ENCODE data around the gene HBA2.
"Not testable (repeated sequence)": the region's sequence is repeated elsewhere in the genome, so short reads cannot be mapped to it uniquely, and the experiment has no call there.

Gene HBA2

DNA sequence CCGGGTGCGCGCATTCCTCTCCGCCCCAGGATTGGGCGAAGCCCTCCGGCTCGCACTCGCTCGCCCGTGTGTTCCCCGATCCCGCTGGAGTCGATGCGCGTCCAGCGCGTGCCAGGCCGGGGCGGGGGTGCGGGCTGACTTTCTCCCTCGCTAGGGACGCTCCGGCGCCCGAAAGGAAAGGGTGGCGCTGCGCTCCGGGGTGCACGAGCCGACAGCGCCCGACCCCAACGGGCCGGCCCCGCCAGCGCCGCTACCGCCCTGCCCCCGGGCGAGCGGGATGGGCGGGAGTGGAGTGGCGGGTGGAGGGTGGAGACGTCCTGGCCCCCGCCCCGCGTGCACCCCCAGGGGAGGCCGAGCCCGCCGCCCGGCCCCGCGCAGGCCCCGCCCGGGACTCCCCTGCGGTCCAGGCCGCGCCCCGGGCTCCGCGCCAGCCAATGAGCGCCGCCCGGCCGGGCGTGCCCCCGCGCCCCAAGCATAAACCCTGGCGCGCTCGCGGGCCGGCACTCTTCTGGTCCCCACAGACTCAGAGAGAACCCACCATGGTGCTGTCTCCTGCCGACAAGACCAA is at the start of gene HBA2:
HBA2 (plus strand) TSS at position 503 of the 568 bp plus-strand sequence; CDS start at position 540, 37 bp downstream.
- DNase-seq, result not testable (repeated sequence)

DNA sequence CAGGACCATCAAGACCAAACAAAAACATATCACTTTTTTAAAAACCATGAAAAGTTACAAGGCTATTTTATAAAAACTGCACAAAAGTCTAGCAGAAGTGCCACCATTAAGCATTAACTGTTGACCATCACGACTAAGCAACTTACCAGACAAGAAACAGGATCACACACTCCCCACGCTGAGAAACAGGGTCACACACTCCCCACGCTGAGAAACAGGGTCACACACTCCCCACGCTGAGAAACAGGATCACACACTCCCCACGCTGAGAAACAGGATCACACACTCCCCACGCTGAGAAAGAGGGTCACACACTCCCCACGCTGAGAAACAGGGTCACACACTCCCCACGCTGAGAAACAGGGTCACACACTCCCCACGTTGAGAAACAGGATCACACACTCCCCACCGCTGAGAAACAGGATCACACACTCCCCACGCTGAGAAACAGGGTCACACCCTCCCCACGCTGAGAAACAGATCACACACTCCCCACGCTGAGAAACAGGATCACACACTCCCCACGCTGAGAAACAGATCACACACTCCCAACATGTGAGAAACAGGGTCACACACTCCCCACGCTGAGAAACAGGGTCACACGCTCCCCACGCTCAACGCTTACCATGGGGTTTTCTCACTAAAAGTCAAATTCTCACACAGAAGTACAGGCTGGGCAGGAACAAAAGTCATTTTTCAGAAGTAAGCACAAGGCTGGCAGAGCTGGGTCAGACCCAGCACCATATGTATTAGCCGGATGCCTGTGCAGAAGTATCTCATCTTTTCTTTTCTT is 48.9 kb upstream of the HBA2 start:
- DNase-seq, result not testable (repeated sequence)

DNA sequence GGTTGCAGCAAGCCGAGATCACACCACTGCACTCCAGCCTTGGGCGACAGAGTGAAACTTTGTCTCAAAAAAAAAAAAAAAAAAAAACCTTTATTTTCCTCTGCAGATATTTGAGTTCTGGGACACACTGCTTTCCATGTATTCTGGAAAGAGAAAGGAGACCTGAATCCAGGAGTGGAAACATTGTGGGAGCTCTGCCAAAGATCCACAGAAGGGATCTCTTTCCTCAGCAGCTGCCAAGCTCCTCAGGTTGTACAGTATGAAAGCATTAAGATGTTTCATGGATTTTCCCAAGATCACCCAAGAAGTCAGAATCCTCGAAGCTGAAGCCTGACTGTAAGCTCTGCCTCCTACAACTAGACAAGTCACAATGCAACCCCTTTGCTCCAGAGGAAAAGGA is 47.7 kb upstream of the HBA2 start:
- DNase-seq, result no peak

DNA sequence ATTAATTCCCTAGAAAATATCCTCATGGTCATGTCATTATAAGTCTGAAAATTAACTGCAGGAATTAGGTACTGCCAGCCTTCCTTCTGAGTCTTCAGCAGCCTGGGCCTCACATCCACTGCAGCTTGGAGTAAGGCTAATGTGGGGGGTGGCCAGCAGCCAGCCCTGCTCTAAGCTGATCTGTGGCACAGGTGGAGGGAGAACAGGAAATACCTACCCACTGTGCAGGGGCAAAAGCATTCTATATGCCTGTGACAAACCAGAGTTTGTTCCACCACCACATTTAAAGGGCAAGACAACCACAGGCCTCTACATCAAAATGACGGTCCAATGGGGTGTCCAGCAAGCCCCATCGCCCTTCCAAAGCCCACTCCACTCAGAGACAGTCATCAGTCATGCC is 43.6 kb upstream of the HBA2 start:
- DNase-seq, result no peak

DNA sequence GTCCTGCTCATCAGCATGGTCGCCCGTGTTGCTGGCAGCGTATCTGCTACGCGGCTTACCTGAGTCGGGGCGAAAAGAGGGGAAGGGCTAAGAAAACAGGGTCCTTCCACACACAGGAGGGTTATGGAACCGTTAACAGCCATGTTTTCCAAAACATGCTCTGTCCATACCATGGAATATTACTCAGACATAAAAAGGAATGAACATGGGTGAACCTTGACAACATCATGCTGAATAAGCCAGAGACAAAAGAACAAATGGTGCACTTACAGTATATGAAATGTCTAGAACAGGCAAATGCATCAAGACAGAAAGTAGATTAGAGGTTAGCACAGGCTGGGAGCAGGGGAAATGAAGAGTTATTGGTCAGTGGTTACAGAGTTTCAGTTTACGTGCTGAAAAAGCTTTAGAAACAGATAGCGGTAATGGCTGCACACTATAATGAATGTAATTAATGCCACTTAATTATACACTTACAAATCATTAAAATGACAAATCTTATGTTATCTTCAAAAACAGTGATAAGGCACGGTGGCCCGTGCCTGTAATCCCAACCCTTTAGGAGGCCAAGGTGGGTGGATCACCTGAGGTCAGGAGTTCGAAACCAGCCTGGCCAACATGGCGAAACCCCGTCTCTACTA is 42.0 kb upstream of the HBA2 start:
- DNase-seq, result no peak

DNA sequence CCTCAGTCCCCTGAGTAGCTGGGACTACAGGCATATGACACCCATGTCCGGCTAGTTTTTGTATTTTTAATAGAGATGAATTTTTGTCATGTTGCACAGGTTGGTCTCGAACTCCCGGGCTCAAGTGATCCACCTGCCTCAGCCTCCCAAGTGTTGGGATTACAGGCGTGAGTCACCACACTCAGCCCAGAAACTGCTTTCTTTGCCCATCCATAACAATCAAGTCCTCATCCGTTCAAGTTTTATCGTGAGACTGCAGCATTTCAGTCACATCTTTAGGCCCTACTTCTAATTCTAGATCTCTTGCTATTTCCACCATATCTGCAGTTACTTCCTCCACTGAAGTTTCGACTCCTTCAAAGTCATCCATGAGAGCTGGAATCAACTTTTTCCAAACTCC is 40.6 kb upstream of the HBA2 start:
- no peak for DNase-seq

DNA sequence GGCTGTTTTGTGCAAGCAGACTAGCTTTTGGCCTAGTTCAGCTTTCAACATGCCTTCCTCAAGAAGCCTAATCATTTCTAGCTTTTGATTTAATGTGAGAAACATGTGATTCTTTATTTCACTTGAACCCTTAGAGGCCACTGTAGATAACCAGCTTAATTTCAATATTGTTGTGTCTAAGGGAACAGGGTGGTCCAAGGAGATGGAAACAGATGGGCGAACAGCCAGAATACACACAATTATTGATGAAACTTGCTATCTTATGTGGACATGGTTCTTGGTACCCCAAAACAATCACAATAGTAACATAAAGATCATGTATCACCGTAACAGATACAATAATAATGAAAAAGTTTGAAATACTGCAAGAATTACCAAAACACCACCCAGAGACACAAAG is 39.0 kb upstream of the HBA2 start:
- no peak for DNase-seq

DNA sequence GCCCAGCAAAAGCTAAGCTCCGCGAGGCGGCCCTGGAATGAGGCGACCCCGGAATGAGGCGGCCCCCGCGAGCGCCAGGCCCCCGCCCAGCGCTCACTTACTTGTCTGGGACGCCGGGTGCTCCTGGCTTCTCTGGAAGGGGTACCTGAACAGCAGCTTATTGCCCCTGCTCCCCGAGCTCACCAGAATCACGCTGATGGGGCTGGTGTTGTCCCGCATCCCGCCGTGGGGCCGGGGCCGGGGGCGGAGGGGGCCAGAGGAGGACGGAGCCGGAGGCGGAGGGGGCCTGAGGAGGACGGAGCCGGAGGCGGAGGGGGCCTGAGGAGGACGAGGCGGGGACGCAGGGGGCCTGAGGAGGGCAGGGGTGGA is 34.6 kb upstream of the HBA2 start:
- DNase-seq, result no peak

DNA sequence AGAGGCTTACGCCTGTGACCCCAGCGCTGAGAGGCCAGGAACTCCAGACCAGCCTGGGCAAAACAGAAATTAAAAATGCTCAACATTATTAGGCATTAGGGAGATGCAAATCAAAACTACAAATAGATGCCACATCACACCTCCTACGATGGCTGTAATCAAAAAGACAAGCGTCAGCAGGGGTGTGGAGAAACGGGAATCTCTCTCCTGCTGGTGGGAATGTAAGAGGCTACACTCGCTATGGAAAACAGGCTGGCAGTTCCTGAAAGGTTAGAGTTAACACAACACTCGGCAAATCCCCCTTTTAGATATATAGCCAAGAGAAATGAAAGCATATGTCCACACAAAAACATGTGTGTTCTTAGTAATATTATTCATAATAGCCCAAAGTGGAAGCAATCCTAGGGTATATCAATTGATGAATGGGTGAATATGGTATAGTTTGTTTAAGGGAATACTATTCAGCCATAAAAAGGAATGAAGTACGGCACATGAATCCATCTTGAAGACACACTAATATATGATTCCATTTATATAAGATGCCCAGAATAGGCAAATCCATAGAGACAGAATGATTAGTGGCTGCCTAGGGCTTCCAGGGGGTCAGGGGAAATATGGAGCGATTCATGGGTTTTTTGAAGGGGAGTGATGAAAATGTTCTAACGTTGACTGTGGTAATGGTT is 32.4 kb upstream of the HBA2 start:
- no peak for DNase-seq

DNA sequence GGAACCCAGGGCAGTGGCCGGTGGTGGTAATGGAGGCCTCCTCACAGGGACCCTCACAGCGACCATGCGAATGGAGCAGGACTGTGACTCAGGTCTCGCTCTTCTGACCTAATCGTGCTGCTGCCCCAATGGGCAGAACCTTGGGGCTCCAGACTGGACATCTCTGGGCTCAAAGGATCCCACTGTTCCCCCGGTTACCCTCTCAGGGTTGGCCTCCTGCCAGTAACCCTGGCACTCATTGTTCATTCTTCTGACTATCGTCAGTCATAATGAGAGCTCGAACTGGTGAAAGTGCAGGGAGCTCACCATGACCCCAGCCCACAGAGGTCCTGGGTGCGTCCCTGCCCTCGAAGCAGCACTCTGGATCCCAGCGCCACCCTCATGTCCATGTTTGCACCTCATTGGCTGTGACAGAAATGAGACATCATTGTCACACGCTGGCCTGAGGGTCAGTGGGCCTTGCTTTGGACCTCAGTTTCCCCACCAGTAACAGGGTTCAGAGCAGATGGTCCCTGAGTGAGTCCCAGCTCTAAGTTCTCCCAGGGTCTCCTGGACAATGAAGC is 30.2 kb upstream of the HBA2 start:
- no peak for DNase-seq

DNA sequence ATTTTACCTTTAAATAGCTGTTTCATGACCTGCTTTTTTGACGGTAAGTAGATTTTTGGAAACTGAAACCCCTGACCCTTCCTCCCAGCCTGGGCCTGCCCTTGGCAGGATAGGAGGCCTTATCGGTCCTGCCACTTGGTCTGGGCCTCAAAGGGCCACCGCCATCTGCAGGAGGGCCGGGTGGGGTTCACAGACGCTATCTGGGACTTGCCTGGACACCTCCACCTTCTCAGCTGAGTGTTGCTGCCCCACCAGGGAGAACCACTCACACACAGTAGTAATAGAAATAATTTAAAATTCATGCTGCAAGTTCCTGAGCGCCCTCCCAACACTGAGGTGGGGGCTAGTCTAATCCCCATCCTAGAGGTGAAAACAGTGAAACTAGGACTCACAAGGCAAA is 29.6 kb upstream of the HBA2 start:
- no peak for DNase-seq

DNA sequence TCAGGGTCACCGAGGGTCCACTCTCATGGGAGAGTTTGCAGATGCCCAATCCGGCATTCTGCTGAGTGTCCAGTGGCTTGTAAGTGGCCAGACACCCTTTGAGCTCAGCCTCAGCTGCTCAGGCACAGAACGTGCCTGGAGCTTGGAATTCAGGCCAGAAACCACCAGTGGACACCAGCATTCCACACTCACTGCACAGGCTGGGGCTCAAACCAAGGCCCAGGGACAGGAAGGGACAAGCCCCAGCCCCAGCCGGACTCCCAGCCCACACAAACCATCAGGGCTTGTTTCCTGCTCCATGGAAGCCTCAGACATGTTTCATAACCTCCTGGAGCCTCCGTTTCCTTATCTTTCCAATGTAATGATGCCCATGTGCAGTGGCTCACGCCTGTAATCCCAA is 29.2 kb upstream of the HBA2 start:
- no peak for DNase-seq

DNA sequence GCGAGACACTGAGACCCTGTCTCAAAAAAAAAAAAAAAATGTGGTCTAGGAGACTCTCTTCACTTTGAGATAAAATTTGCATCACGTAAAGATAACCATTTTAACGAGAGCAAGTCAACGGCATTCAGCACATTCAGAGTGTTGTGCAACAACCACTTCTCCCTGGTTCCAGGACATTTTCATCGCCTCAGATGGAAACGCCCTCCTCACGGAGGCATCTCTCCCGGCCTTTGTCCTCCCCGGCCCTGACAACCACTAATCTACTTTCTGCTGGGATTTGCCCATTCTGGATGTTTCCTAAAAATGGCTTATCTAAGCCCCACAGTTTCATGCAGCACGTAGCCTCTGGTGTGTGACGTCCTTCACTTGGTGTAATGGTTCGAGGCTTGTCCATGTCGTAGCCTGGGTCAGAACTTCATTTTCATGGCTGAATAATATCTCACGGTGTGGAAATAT is 27.9 kb upstream of the HBA2 start:
- DNase-seq, result no peak

DNA sequence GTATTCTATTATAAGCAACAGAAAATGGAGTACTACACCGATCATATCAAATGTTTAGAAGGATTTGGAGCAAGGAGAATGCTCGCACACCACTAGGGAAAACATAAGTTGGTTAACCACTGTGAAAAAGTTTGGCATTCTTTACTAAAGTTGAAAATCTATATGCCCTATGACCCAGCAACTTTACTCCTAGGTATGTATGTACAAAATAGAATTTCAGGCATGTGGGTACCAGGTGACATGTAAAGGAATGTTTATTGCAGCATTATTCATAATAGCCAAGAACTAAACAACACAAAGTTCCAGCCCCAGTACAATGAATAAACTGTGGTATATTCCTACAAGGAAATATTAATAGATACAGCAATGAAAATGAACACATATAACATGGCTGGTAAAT is 26.0 kb upstream of the HBA2 start:
- no peak for DNase-seq

DNA sequence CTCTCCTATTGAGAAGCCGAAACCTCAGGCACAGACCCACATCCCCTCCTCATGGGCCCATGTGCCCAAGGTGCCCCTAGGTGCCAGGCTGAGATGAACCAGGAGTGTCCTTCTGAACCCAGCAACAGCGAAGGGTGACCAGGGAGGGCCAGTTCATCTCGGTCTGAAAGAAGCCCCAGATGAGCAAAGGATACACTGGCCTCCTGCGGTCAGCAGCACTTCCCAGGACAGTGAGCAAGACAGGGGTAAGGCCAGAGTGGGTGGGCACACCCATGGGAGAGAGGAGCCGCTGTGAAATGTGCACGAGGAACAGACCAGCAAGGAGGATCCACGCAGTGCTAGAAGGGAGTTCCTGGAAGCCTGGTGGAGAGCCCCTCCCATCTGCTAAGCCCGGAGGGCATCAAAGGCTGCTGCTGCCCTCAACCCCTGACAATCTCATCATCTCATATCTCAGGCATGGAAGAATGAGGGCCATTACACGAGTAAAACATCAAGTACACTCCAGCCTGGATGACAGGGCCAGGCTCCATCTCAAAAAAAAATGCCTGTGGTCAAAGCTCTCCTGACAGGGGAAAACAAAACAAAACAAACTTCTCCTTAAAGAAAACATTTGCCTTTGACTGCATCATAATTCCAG is 23.5 kb upstream of the HBA2 start:
- DNase-seq, result no peak

DNA sequence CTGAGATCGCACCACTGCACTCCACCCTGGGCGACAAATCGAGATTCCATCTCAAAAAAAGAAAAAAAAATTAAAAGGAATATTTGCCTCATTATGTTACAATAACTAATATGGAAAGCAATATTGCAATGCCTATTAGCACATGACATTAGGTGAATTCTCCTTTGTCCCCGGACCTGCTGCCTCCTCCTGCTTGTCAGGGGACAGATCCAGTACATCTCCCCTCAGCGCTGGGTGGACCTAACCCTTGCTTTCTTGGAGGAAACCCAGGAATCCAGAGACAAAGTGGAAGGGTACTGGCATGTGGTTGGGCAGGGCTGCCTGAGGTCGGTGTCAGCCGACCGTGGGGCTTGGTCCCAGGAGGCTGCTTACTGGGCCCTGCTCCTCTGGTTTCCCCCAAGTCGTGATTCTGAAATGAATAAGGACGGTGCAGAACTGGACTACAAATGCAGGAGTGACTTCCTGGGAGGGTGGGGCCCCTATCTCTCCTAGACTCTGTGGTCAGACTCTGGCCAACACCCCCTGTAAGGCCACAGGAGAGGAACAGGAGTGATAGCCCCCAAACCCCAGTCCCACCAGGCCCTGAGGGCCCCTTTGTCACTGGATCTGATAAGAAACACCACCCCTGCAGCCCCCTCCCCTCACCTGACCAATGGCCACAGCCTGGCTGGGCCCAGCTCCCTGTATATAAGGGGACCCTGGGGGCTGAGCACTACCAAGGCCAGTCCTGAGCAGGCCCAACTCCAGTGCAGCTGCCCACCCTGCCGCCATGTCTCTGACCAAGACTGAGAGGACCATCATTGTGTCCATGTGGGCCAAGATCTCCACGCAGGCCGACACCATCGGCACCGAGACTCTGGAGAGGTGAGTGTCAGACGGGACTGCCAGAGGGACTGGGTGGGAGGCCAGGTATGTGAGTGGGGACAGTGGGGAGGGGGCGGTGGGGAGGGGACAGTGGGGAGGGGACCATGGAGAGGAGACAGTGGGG is 20.2 kb upstream of the HBA2 start, which contains the start of gene HBZ:
HBZ (plus strand) TSS at position 504 of the 988 bp plus-strand sequence; CDS start at position 770, 266 bp downstream.
- DNase-seq, result no peak

DNA sequence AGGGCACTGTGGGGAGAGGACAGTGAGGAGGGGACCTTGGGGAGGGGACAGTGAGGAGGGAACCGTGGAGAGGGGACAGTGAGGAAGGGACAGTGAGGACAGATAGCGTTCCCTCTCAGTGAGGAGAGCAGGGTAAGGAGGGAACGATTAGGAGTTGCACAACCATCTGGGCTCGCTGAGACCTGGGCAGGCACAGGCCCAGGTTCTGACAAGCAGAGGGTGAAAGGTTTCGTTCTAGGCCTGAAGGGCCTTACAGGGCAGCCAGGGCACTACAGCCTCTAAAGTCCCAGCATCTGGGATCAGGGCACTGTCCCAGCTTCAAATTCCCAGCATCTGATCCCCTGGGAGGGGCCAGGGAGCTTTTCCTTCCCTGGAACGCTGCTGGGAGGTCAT is 19.6 kb upstream of the HBA2 start:
- not testable (repeated sequence) for DNase-seq

DNA sequence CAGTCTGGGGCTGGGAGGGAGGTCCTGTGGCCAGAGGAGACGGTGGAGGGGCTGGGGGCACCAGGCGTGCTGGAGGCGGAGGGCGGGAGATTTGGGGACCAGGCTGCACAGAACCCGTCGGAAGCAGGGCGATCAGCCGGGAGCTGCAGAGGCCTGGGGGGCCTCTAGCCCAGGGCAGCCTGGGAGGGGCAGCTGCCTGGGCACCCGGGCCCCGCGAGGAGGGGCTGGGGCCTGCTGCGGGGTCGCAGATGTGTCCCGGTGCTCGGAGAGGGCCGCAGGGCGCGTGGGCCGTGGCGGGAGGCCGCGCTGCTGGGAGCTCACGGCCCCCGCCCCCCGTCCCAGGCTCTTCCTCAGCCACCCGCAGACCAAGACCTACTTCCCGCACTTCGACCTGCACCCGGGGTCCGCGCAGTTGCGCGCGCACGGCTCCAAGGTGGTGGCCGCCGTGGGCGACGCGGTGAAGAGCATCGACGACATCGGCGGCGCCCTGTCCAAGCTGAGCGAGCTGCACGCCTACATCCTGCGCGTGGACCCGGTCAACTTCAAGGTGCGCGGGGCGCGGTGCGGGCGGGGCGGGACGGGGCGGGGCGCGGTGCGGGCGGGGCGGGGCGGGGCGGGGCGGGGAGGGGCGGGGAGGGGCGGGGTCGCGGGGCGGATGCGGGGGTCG is 19.0 kb upstream of the HBA2 start:
- DNase-seq, result not testable (repeated sequence)

DNA sequence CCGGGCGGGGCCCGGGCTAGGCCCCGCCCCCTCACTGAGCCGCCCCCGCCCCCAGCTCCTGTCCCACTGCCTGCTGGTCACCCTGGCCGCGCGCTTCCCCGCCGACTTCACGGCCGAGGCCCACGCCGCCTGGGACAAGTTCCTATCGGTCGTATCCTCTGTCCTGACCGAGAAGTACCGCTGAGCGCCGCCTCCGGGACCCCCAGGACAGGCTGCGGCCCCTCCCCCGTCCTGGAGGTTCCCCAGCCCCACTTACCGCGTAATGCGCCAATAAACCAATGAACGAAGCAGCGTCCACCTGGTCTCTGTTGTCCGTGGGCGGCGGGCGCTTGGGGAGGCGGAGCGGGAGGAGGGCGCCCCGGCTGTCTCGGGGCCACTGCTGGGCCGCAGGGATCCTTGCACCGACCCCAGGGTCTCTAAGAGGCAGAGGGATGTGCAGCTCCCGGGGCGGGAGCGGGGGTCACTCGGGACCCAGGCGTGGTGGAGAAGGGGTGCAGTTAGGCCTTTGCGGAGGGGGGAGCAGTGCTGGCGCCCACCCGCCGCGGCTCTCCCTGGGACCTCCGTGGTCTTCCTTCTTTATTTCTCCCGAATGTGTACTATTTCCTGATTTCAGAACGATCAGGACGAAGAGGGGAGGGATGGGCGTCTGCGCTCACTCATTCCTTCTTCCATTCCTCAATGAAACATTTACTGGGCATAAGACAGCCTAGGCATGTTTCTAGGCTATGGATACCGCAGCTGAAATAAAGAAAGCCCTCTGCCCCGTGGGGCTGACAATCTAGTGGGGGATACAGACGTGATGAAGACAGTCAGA is 18.3 kb upstream of the HBA2 start:
- no peak for DNase-seq

DNA sequence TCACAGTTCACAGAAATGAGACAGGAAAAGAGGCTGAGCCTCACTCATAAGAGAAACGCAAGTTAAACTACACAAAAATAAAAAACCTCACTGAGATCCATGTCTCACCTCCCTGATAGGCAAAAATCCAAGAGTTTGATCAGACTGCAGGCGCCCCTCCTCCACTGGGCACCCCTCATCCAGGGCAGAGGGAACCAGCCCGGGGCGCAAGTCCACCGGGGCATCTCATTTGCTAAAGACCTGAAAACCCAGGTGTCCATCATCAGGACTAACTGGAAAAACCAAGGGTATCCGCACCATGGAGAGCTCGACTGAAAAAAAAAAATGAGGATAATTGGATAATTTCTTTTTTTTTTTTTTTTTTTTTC is 17.7 kb upstream of the HBA2 start:
- no peak for DNase-seq
